ENCODE measurements around the gene SERPINA3. TPM values are rescaled to one million over a fixed set of nuclear protein-coding genes. Genes with fewer than 3 reads are reported as not detected.

Gene SERPINA3
- total and polyA plus RNA-seq, 10 of the 15 experiments (the other 5 are each of a cell fraction or from before 2014, with no cell fraction given): 2.2 TPM; not detected in 9

- no TSS peak for BruUV-seq (replicated peaks)
- Histone ChIP-seq H3K27me3 (replicated peaks in 1 of 2; ENCODE audit: control insufficient read depth in 2 of 2, insufficient read depth in 2 of 2, low read length in 1 of 2) (no peaks in the 10 kb centered on the region; a peak in 1 of 4 replicates), H4K20me1 (ENCODE audit: control insufficient read depth, insufficient read depth) (no peaks in the 10 kb centered on the region), H2AFZ (ENCODE audit: control insufficient read depth, low read depth, low read length) (no peak overlapping the region), H3K36me3 (ENCODE audit: control insufficient read depth in 2 of 2, insufficient read depth in 2 of 2, low read length in 1 of 2) (no peaks in the 10 kb centered on the region), H3K4me2 (ENCODE audit: control insufficient read depth, insufficient read depth) (no peak overlapping the region), H3K9ac (ENCODE audit: control insufficient read depth, insufficient read depth, low read length) (no peak overlapping the region), H3K79me2 (ENCODE audit: control insufficient read depth, insufficient read depth, low read length) (no peaks in the 10 kb centered on the region), H3K27ac (ENCODE audit: control insufficient read depth, insufficient read depth) (no peak overlapping the region), H3K9me3 (replicated peaks; ENCODE audit: control insufficient read depth, insufficient read depth, low read length) (no peaks in the 10 kb centered on the region), H3K4me1 (ENCODE audit: control insufficient read depth, insufficient read depth, low read length) (no peaks in the 10 kb centered on the region), H3K4me3 (no peak overlapping the region)
- SMC1A ChIA-PET (ENCODE audit: uncharacterized antibody, unreplicated experiment): no interaction called here
- no peak for FAIRE-seq
- DNase-seq (ENCODE audit: low read depth, low spot score): no peak
- intact Hi-C loops (cut with micrococcal nuclease; ENCODE audit: unreplicated experiment) (no loop called here), in situ Hi-C loops (cut with MboI) (no loop called here)
- TF ChIP-seq ETV6 (conservative IDR thresholded peaks at IDR 0.05 in 1 of 2, IDR thresholded peaks at IDR 0.05 in 1 of 2; ENCODE audit: borderline replicate concordance in 1 of 2, low read depth in 1 of 2): no peak
- TF ChIP-seq ASH2L (IDR thresholded peaks at IDR 0.05; ENCODE audit: borderline replicate concordance, low read depth): no peak
- TF ChIP-seq RUNX3 (IDR thresholded peaks at IDR 0.05; ENCODE audit: low read length): no peak
- no peak for TF ChIP-seq USF1 (IDR thresholded peaks at IDR 0.05; ENCODE audit: borderline replicate concordance, extremely low read length, insufficient read depth, low read depth, low read length)
- no peak for TF ChIP-seq SREBF1 (IDR thresholded peaks at IDR 0.05; ENCODE audit: low read length)
- no peak for TF ChIP-seq YBX1 (IDR thresholded peaks at IDR 0.05)
- TF ChIP-seq SMARCA5 (IDR thresholded peaks at IDR 0.05): no peak
- POLR2A ChIA-PET: no interaction called here
- ATAC-seq: no peak
- RAD21 ChIA-PET (ENCODE audit: unreplicated experiment): no interaction called here
- CTCF ChIA-PET: no interaction called here
Measured at GRCh38 chr14:94592457-94592856, 19.7 kb upstream of the SERPINA3 start.

DNA sequence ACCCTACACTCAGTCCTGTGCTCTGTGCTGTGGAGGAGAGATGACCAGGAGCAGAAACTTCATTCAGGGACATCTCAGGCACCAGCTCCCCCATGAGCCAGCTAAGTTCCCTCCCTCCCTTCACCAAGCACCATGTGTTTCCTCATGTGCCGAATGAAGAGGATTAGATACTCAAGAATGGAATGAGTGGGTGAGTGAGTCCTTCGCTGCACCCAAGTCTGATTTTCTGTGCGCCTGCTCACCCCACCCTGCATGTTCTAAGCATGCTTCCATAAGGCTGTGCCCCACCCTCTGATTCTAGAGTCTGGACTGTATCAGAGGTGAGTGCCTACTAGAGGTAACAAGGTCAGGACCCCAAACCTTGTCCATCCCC is 18.8 kb upstream of the SERPINA3 start:
- ChIA-PET SMC1A (ENCODE audit: uncharacterized antibody, unreplicated experiment) (no interaction called here), RAD21 (ENCODE audit: unreplicated experiment) (no interaction called here), CTCF (no interaction called here), POLR2A (no interaction called here)
- no peak for DNase-seq (ENCODE audit: low read depth, low spot score)
- Histone ChIP-seq H3K9me3 (replicated peaks; ENCODE audit: control insufficient read depth, insufficient read depth, low read length) (no peaks in the 10 kb centered on the region), H3K4me1 (ENCODE audit: control insufficient read depth, insufficient read depth, low read length) (no peaks in the 10 kb centered on the region), H2AFZ (ENCODE audit: control insufficient read depth, low read depth, low read length) (no peak overlapping the region), H3K4me3 (no peak overlapping the region), H3K4me2 (ENCODE audit: control insufficient read depth, insufficient read depth) (no peak overlapping the region), H3K79me2 (ENCODE audit: control insufficient read depth, insufficient read depth, low read length) (no peaks in the 10 kb centered on the region), H3K27ac (ENCODE audit: control insufficient read depth, insufficient read depth) (no peak overlapping the region), H3K9ac (ENCODE audit: control insufficient read depth, insufficient read depth, low read length) (no peak overlapping the region), H4K20me1 (ENCODE audit: control insufficient read depth, insufficient read depth) (no peaks in the 10 kb centered on the region), H3K36me3 (ENCODE audit: control insufficient read depth in 2 of 2, insufficient read depth in 2 of 2, low read length in 1 of 2) (no peaks in the 10 kb centered on the region), H3K27me3 (replicated peaks in 1 of 2; ENCODE audit: control insufficient read depth in 2 of 2, insufficient read depth in 2 of 2, low read length in 1 of 2) (no peaks in the 10 kb centered on the region; a peak in 1 of 4 replicates)
- intact Hi-C loops (cut with micrococcal nuclease; ENCODE audit: unreplicated experiment): no loop called here
- WGBS (ENCODE audit: insufficient coverage, insufficient replicate concordance, low lambda C conversion rate, missing lambda C conversion rate): 8% methylated on average over 3 of the region's 3 CpGs
- in situ Hi-C loops (cut with MboI): no loop called here
- ATAC-seq: no peak
- no TSS peak for BruUV-seq (replicated peaks)
- no peak for FAIRE-seq
- TF ChIP-seq CREB1 (IDR thresholded peaks at IDR 0.05; ENCODE audit: low read depth) (no peak), SPI1 (IDR thresholded peaks at IDR 0.05; ENCODE audit: borderline replicate concordance, insufficient read depth, low read depth, low read length) (no peak), PML (IDR thresholded peaks at IDR 0.05; ENCODE audit: low read length) (no peak), ATF2 (IDR thresholded peaks at IDR 0.05; ENCODE audit: low read length) (no peak), RCOR1 (conservative IDR thresholded peaks at IDR 0.05; ENCODE audit: low read depth, low read length) (no peak)
- TF ChIP-seq, protein P1, sequence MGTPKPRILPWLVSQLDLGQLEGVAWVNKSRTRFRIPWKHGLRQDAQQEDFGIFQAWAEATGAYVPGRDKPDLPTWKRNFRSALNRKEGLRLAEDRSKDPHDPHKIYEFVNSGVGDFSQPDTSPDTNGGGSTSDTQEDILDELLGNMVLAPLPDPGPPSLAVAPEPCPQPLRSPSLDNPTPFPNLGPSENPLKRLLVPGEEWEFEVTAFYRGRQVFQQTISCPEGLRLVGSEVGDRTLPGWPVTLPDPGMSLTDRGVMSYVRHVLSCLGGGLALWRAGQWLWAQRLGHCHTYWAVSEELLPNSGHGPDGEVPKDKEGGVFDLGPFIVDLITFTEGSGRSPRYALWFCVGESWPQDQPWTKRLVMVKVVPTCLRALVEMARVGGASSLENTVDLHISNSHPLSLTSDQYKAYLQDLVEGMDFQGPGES (IDR thresholded peaks at IDR 0.05): no peak
- TF ChIP-seq, protein P2, sequence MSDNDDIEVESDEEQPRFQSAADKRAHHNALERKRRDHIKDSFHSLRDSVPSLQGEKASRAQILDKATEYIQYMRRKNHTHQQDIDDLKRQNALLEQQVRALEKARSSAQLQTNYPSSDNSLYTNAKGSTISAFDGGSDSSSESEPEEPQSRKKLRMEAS (IDR thresholded peaks at IDR 0.05; ENCODE audit: low read depth, low read length): no peak
- TF ChIP-seq, protein P3, sequence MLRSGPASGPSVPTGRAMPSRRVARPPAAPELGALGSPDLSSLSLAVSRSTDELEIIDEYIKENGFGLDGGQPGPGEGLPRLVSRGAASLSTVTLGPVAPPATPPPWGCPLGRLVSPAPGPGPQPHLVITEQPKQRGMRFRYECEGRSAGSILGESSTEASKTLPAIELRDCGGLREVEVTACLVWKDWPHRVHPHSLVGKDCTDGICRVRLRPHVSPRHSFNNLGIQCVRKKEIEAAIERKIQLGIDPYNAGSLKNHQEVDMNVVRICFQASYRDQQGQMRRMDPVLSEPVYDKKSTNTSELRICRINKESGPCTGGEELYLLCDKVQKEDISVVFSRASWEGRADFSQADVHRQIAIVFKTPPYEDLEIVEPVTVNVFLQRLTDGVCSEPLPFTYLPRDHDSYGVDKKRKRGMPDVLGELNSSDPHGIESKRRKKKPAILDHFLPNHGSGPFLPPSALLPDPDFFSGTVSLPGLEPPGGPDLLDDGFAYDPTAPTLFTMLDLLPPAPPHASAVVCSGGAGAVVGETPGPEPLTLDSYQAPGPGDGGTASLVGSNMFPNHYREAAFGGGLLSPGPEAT (IDR thresholded peaks at IDR 0.05; ENCODE audit: low read depth): no peak

Measured in GM12878 (cell line).